ENCODE results near the gene SYNGR1.
"Not testable (repeated sequence)": the region's sequence is repeated elsewhere in the genome, so short reads cannot be mapped to it uniquely, and the experiment has no call there.

Gene SYNGR1

DNA sequence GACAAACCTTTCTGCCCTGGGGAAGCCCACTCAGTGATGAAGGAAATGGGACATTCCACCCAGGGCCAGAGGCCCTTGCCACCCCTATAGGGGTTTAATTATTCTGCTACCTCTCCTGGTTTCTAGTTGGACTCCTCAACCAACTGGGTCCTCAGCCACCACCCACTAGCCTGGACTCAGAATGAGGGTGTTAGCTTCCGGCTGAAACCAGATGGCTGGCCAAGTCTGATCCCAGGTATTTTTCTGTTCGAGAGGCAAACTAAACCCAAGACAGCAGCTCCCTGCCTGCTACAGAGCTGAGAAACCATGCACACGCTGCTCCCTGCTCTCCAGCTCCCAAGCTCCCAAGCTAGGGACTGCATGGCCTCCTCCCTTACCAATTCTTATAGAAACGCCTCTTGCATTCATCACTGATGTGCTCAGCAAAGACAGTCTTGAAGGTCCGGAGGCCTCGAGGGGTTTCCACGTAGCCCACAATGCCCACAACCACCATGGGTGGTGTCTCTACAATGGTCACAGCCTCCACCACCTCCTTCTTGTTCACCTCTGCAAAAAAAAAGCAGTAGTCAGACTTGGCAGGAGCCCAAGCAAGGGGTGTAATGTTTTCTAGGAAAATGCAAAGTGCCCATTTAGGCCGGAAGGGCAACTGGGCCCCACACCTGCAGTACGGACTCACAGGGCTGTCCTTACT lies 32.6 kb upstream of the SYNGR1 start:
- DNase-seq = peak in 1 of 4 experiments; percentile 10

DNA sequence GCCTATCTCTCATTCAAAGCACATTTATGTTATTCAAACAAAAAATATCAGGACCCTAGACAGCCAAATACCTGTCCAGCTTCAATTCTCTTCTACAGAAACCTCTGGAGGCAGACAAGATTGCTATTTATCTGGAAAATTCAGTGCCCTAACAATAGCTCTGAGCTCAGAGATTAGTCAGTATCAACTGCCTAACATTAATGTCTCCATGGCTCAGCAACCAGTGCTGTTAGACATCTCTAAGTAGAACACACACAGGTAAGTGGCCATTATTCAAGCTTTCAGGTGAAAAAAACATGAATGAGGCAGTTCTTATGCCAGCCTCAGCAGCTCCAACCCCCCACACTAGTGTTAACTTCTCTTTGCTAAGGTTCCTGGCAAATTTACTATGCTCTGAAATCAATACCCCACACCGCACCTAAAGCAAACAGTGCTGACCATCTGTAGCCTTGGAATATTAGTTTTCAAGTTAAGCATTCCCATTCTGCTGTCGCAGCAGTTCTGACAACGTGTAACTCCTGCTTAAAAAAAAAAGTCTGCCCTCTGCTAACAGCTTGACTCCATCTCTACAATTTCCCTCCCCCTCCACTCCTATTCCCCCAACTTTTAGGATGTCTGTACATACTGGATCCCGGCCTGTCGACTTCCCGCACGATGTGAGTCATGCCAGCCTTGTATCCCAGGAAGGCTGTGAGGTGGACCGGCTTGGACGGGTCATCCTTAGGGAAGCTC lies 31.9 kb upstream of the SYNGR1 start:
- DNase-seq = no peak

GRCh38 chr22:39318507-39319283 lies 31.1 kb upstream of the SYNGR1 start:
- DNase-seq = peak in 3 of 4 experiments; percentile 30 to 58 (median 41)

- DNase-seq = peak; percentile 99
Observed at GRCh38 chr22:39319284-39320022, 30.3 kb upstream of the SYNGR1 start, which contains the start of gene RPL3. Gene RPL3 (minus strand): TSS chr22:39319623. CDS start chr22:39319597, 26 bp downstream.

GRCh38 chr22:39320616-39321029 lies 29.2 kb upstream of the SYNGR1 start:
- DNase-seq = not testable (repeated sequence)

DNA sequence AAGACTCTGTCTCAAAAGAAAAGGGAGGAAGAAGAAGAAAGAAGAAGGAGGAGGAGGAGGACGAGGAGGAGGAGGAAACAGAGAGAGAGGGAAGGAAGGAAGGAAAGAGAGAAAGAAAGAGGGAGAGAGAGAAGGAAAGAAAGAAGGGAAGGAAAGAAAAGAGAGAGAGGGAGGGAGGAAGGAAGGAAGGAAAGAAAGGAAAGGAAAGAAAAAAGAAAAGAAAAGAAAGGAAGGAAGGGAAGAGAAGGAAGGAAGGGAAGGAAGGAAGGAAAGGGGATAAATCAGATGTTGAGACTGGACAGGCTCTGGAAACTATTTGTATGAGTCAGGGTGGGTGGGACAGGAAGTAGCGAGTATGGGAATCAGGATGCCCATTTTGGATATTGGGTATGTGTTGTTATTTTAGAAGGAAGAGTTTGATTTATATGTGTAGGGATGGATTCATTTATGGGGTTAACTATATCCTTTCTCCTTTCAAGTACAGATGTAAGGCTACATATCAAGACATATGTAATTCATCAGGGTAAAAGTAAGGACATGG lies 24.3 kb upstream of the SYNGR1 start:
- DNase-seq = no peak

DNA sequence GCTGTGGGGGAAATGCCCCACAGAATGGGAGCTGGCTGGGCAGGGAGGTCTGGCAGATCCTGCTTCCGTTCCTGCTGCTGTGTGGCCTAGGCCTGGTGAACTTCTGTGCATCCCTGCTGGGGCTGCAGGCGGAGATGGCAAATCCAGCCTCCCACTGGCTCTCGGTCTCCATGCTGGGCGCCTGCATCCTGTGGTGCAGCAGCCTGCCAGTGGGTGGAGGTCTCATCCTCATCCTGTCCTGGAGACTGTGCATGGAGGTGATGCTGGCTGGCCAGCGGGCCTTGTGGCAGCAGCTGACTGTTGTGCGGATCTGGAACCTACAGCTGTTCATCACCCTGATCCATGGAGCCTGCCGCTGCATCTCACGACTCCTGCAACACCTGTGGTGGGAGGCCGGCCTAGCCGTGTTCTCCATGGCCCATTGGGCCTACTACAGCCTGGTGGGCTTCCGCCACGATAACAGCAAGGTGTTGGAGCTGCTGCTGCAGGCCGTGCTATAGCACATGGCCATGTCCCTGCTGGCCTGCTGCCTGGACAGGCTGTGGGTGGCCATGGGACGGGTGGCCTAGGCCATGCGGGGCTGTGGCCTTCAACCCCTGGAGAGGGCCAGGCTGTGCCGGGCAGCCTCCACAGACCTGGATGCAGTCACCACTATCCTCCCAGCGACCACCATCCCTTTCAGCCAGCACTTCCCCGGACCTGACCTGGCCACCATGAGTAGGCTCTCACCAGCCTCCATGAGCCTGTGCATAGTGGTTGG lies 21.6 kb upstream of the SYNGR1 start:
- no peak for DNase-seq

DNA sequence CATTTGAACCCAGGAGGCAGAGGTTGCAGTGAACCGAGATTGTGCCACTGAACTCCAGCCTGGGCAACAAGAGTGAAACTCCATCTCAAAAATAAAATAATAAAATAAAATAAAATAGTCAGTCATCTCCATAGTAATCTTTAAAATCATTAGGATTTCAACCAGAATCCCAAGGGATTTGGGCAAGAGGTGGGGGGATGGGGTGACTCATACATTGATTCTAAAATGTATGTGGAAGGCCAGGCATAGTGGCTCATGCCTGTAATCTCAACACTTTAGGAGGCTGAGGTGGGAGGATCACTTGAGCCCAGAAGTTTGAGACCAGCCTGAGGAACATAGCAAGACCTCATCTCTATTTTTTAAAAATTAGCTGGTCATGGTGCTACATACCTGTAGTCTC lies 19.2 kb upstream of the SYNGR1 start:
- DNase-seq = not testable (repeated sequence)

GRCh38 chr22:39332441-39333064 lies 17.2 kb upstream of the SYNGR1 start:
- no peak for DNase-seq

DNA sequence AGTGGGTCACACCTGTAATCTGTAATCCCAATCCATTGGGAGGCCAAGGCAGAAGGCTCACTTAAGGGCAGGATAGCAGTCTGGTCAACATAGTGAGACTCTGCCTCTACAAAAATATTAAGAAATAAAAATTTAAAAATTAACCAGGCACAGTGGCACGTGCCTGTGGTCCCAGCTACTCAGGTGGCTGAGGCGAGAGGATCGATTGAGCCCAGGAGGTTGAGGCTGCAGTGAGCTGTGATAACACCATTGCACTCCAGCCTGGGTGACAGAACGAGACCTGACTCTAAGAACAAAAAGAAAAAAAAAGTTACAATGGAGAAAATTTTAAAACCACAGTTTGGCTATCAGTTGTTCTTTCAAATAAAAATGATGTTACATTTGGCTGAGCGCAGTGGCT lies 13.4 kb upstream of the SYNGR1 start:
- DNase-seq = no peak

DNA sequence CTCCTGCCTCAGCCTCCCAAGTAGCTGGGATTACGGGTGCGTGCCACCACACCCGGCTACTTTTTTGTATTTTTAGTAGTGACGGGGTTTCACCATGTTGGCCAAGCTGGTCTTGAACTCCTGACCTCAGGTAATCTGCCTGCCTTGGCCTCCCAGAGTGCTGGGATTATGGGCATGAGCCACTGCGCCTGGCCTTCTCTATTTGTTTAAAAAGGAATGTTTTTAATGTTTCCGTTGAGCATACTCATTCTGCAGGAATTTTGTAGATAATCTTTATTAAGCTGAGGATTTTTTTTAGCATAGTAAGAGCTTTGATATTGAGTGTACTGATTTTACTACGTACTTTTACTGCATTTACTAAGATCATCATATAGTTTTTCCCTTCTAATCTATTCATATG lies 10.0 kb upstream of the SYNGR1 start:
- DNase-seq = not testable (repeated sequence)

- no peak for DNase-seq
Observed at GRCh38 chr22:39341179-39341578, 8.6 kb upstream of the SYNGR1 start.

- DNase-seq = peak; percentile 71 to 86 (median 82)
Observed at GRCh38 chr22:39343259-39344045, 6.3 kb upstream of the SYNGR1 start.

- DNase-seq = no peak
Observed at GRCh38 chr22:39344046-39344390, 5.8 kb upstream of the SYNGR1 start.

DNA sequence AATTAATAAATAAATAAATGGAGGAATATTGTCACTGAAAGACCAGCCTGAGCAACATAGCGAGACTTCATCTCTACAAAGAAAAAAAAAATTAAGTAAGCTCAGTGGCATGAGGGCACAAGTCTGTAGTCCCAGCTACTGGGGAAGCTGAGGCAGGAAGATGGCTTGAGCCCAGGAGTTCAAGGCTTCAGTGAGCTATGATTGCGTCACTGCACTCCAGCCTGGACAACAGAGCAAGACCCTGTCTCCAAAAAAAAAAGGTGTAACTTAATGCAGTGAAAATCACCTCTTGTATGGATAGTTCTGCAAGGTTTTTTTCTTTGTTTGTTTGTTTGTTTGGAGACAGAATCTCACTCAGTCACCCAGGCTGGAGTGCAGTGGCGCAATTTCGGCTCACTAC lies 4.6 kb upstream of the SYNGR1 start:
- DNase-seq = no peak

- peak; percentile 17 to 80 (median 65) for DNase-seq
Observed at GRCh38 chr22:39348909-39349505, 784 bp upstream of the SYNGR1 start.

DNA sequence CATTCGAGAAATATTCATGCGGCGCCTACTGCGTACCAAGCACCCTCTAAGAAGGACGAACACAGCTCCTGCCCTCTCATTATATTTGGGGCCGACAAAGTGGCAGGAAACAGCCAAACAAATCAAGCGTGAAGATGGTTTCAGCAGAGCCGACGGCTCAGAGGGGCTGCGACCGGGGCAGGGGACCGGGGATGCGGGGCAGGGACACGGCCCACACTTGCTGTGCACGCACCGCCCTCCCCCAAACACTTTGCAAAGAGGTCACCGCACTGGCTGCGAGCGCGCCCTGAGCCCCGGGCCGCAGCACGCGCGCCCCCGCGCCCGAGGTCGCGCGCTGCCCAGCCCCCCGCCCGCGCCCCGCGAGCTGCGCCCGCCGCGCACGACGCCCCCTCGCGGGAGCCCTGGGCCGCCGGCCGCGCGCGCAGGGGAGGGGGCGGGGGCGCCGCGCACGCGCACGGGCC lies 255 bp upstream of the SYNGR1 start:
- DNase-seq = peak in 2 of 4 experiments; percentile 67 to 75

- DNase-seq = no peak
Observed at GRCh38 chr22:39350757-39351688, 1.2 kb downstream of the SYNGR1 start.

Data from suppressor macrophage (primary cell).